GM12892 (cell line): ENCODE results near the gene SPATA24.

Source experiments
- POLR2A ChIP-seq: IDR thresholded peaks from 2 replicates; pipeline ENCODE4 v1.6.1; 2011; ENCODE audit warnings: low read depth, low read length, control low read depth
- POLR2AphosphoS5 ChIP-seq: IDR thresholded peaks from 2 replicates; pipeline ENCODE4 v1.6.1; 2011; ENCODE audit warnings: low read depth, low read length, control low read depth
- TAF1 ChIP-seq: IDR thresholded peaks from 2 replicates; pipeline ENCODE4 v1.6.1; 2011; ENCODE audit warnings: low read depth, mild to moderate bottlenecking, control low read depth, low read length, borderline replicate concordance

DNA sequence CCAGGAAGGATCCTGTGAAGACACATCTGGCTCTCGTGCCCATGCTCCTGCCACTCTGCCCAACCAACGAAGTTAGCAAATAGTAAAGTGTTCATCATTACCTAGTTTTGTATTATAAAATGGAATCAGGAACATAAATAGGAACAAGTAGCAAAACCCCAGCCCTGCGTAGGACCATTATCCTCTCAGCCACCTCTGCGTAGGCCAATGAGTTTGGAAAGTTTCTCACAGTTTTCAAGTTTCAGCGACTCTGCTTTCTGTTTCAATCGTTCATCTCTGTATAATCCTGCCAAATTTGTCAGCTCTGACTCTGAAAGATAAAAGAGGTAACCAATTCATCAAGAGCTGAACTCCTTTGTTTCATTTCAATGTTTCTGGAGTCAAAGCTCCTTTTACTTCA is 10.1 kb upstream of the SPATA24 start:
- TF ChIP-seq POLR2A (no peak), TAF1 (no peak), POLR2AphosphoS5 (no peak)
